Stimulated activated effector memory CD8-positive, alpha-beta T cell treated with anti-CD3 and anti-CD28 coated beads, Interleukin-12 subunit alpha, Interleukin-12 subunit beta, amount 100 ng/mL, for 72 hours (primary cell): ENCODE data around the gene NKD1.
A peak's percentile ranks its signal among the peaks of the same experiment; 100 is the strongest.

Experiments
- ATAC-seq: fragments of 150-1000 bp; cut with Tn5 transposase; 2 replicates; pipeline ENCODE4 v1.10.0; 2021
- DNase-seq, 2 donors: peaks; one replicate each; pipeline ENCODE4 v3.0.0; 2021 to 2022; ENCODE audit warnings: low spot score in 2 of 2
- H3K27ac Mint-ChIP-seq: one replicate; pipeline ENCODE4 v1.8.0; 2022; ENCODE audit warnings: mild to moderate bottlenecking, mixed read lengths
- H3K36me3 Mint-ChIP-seq: one replicate; pipeline ENCODE4 v1.8.0; 2022; ENCODE audit warnings: mild to moderate bottlenecking, mixed read lengths
- H3K4me1 Mint-ChIP-seq: one replicate; pipeline ENCODE4 v1.8.0; 2022; ENCODE audit warnings: mixed read lengths
- H3K4me3 Mint-ChIP-seq: one replicate; pipeline ENCODE4 v1.8.0; 2022; ENCODE audit warnings: mild to moderate bottlenecking, mixed read lengths
- H3K9me3 Mint-ChIP-seq: one replicate; pipeline ENCODE4 v1.8.0; 2022; ENCODE audit warnings: mixed read lengths

Gene NKD1

DNA sequence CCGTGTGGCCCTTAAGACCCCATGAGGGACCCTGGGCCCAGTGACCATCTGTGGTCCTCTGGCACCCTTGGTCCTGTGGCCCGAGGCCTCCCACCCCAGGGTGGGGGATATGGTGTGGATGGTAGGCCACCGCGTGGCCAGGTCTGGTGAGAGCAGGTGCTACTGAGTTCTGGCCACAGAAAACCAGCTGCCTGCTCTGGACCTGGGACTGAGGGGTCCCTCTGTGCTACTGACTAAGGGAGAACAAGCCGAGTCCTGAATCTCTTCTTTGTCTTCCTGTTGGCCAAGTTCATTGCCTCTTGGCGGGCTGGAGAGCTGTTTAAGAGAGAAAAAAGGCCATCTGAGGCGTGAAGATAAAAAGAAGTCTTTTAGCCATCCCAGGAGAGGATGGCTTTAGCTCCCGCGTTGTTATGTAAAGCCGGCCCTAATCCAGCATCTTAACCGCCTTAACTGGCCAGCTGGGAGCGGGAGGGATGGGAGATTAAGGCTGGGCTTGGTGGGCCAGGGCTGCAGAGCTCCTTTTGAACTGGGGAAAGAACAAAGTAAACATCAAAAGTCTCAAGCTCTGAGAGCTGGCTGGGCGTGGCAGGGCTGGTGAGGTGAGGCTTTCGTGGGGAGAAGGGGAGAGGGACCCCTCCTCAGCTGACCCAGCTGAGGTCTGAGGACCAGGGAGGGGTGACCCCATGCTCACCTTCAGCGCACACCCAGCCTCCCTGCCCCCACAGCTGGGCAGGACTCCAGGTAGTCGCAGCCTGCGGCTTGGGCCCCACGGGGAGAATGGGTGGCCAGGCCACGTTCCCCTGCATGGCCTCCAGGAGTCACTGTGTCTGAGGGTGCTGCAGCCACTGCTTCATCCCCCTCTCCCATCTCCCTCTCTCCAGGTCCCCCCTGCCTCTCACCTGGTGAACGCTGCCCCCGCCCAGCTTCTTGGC, 62.4 kb downstream of the NKD1 start:
- Mint-ChIP-seq H3K4me1 (peaks cover 14% of the 10 kb centered on the region), H3K4me3 (no peak overlapping the region), H3K27ac (no peak overlapping the region), H3K36me3 (no peaks in the 10 kb centered on the region), H3K9me3 (no peaks in the 10 kb centered on the region)
- DNase-seq = no peak
- no peak for ATAC-seq

- ATAC-seq = no peak
- Mint-ChIP-seq H3K4me1 (peaks cover 14% of the 10 kb centered on the region), H3K36me3 (no peaks in the 10 kb centered on the region), H3K27ac (no peak overlapping the region), H3K4me3 (no peak overlapping the region), H3K9me3 (no peaks in the 10 kb centered on the region)
- no peak for DNase-seq
Observed at GRCh38 chr16:50611332-50611934, 63.2 kb downstream of the NKD1 start.

DNA sequence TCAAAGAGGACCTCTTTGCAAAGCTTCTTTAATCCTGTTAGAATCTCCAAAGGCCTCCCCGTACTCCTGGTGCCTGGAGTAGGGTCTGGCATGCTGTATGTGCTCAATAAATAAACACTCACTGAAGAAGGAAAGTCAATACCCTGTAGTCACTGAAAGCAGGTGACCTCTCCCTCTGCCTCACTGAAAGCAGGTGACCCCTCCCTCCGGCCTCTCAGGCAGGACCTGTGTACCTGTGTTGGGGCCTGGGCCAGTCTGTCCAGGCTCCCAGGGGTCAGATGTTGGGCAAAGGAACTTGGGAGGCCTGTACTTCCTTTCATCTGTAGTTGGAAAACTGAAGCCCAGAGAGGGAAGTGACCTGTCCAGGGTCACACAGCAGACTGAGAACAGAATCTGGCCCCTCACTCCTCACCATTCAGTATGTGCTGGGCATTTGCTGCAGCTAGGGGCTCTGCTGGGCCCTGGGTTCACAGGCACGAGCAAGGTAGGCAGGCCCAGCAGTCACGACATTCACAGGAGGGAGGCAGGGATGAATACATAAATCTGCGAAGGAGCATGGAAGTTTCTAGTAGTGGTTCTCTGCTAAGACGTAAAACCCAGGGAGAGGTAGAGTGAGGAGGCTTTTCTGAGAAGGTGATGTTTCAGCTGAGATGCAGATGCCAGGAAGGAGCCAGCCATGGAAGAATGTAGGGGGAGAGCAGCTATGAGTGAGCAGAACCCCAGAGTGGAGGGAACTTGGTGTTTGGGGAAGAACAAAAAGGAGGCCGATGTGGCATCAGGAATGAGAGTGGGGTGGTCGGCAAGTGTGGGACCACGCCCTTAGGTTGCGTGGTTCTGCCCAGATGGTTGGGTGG, 64.0 kb downstream of the NKD1 start:
- ATAC-seq (no peak), DNase-seq (no peak)
- Mint-ChIP-seq H3K4me3 (no peak overlapping the region), H3K4me1 (peaks cover 14% of the 10 kb centered on the region), H3K36me3 (no peaks in the 10 kb centered on the region), H3K9me3 (no peaks in the 10 kb centered on the region), H3K27ac (no peak overlapping the region)

- ATAC-seq (no peak), DNase-seq (no peak)
- H3K4me3 Mint-ChIP-seq = no peak overlapping the region
- no peak overlapping the region for H3K27ac Mint-ChIP-seq
- peaks cover 14% of the 10 kb centered on the region for H3K4me1 Mint-ChIP-seq
- no peaks in the 10 kb centered on the region for H3K9me3 Mint-ChIP-seq
- H3K36me3 Mint-ChIP-seq = no peaks in the 10 kb centered on the region
Observed at GRCh38 chr16:50612849-50613198, 64.6 kb downstream of the NKD1 start.

DNA sequence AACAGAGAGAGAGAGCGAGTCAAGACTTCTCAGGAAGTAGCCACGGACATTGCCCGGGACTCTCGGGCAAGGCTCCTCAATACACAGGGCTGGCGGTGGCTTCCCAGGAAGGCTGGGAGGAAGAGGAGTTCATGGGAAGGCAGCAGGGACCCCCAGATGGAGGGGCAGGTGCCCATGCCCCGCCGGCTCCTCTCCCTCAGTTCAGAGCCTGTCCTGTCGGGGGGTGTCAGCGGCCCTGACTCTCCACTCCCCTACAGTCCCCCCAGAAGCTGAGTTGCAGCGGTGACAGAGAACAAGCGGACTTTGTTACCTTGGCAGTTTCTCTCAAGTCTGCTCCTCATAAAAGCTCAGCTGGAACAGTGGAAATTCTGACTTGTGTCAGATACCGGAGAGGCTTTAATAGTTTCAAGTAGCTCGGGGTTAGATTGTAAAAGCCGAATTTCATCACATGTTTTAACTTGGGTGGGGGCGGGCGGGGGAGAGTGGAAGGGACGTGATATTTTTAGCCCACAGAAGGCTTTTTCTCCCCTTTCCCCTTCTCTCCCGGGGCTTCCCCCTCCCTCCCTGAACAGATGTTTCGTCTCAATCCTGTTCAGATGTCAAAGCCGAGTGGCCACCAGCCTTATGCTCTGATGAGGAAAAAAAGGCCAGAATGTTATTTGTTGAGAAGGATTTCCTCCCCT, 65.2 kb downstream of the NKD1 start:
- no peaks in the 10 kb centered on the region for H3K36me3 Mint-ChIP-seq
- no peak overlapping the region for H3K4me3 Mint-ChIP-seq
- peak overlapping the region; percentile 67 for H3K27ac Mint-ChIP-seq
- peaks cover 14% of the 10 kb centered on the region for H3K4me1 Mint-ChIP-seq
- no peak for DNase-seq
- no peaks in the 10 kb centered on the region for H3K9me3 Mint-ChIP-seq
- no peak for ATAC-seq

DNA sequence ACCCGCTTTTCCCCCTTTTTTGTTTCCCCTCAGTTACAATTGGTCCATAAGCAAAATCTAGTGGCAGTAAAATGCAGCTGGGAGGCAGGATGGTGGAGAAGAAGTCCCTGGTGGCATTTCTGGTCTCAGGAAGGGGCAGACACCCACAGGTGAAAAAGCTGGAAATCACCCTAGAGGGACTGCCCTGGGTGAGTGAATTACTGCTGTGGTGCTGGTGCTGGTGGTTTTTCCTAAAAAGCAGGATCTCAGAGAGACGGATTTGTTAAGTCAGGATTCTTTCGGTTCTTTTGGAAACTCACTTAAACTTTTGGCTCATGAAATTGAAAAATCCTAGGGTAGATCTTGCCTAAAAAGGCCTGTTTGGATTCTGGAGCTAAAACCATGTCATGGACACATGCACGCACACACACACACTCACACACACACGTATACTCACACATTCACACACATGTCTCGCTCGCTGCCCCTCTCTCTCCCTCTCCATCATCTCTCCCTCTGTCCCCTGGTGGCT, 65.8 kb downstream of the NKD1 start:
- peak overlapping the region; percentile 67 for H3K27ac Mint-ChIP-seq
- no peaks in the 10 kb centered on the region for H3K9me3 Mint-ChIP-seq
- no peak overlapping the region for H3K4me3 Mint-ChIP-seq
- no peaks in the 10 kb centered on the region for H3K36me3 Mint-ChIP-seq
- ATAC-seq = no peak
- DNase-seq = no peak
- peaks cover 14% of the 10 kb centered on the region for H3K4me1 Mint-ChIP-seq

- Mint-ChIP-seq H3K9me3 (no peaks in the 10 kb centered on the region), H3K4me3 (no peak overlapping the region), H3K27ac (no peak overlapping the region), H3K36me3 (no peaks in the 10 kb centered on the region), H3K4me1 (peaks cover 14% of the 10 kb centered on the region)
- ATAC-seq (no peak), DNase-seq (no peak)
Observed at GRCh38 chr16:50614955-50615724, 66.9 kb downstream of the NKD1 start.

GRCh38 chr16:50615891-50616290, 67.7 kb downstream of the NKD1 start:
- H3K4me3 Mint-ChIP-seq = no peak overlapping the region
- no peaks in the 10 kb centered on the region for H3K9me3 Mint-ChIP-seq
- no peak for ATAC-seq
- no peaks in the 10 kb centered on the region for H3K36me3 Mint-ChIP-seq
- H3K4me1 Mint-ChIP-seq = peaks cover 14% of the 10 kb centered on the region
- no peak for DNase-seq
- H3K27ac Mint-ChIP-seq = no peak overlapping the region

GRCh38 chr16:50616386-50616785, 68.2 kb downstream of the NKD1 start:
- DNase-seq = no peak
- Mint-ChIP-seq H3K36me3 (no peaks in the 10 kb centered on the region), H3K4me3 (no peak overlapping the region), H3K4me1 (peaks cover 14% of the 10 kb centered on the region), H3K9me3 (no peaks in the 10 kb centered on the region), H3K27ac (no peak overlapping the region)
- ATAC-seq = no peak

DNA sequence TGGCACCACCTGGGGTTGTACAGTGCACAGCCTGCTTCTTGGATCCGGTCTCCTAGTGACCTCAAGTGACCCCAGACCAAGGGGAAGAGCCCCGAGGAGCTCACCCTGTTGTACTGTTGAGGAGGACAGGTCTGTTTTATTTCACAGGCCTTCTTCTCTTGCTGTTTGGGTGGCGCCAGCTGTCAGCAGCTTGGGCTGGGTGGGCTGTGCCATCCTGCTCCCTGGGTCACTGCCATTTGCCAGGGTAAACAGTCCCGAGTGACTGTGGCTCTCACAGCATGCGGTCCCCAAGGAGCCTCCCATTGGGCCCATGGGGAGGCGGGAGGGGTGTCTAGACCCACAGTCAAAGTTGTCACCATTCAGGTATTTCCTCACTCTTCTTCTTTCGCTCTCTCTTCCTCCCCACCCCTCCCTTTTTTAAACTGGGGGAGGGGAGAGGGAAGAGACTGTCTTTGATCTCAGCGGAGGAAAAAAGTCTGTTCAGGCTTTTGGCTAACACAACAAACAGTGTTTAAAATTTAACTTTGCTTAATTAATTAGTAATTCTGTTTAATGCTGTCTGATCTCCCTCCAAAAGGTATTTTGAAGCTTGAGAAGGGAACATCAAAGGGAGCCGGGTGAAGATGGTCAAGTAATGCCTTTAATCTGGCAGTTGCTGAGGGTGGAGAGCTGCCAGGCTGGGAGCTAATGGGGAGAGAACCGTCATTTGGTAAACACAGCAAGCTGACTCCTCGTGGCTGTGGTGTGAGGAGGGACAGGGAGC, 68.9 kb downstream of the NKD1 start:
- H3K36me3 Mint-ChIP-seq = no peaks in the 10 kb centered on the region
- H3K4me1 Mint-ChIP-seq = peaks cover 9% of the 10 kb centered on the region
- H3K27ac Mint-ChIP-seq = no peak overlapping the region
- DNase-seq (no peak), ATAC-seq (no peak)
- no peak overlapping the region for H3K4me3 Mint-ChIP-seq
- no peaks in the 10 kb centered on the region for H3K9me3 Mint-ChIP-seq

DNA sequence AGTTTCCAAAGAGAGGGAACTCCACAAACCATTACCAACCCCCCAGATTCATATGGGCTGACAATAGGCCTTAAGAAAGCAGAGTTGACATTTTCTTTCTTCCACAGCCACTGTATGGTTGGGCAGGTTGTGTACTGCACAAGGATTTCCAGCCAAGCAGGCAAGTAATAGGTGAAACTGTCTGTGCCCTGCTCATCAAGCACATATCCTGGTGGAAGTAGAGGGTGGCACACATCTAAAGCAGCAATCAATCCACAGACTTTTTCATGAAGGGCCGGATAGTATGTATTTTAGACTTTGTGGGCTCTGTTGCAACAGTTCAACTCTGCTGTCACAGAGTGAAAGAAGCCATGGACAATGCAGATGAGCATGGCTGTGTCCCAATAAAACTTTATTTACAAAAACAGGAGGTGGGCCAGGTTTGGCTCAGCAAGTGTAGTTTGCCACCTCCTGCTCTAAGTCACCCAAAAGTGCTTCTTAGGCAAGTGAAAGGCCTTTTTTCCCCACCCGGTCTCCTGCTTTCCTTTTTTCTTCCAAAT, 69.5 kb downstream of the NKD1 start:
- Mint-ChIP-seq H3K36me3 (no peaks in the 10 kb centered on the region), H3K9me3 (no peaks in the 10 kb centered on the region), H3K4me1 (peaks cover 4% of the 10 kb centered on the region), H3K4me3 (no peak overlapping the region), H3K27ac (no peak overlapping the region)
- ATAC-seq (no peak), DNase-seq (no peak)

GRCh38 chr16:50618238-50618918, 70.2 kb downstream of the NKD1 start:
- DNase-seq = no peak
- no peak overlapping the region for H3K4me3 Mint-ChIP-seq
- H3K27ac Mint-ChIP-seq = no peak overlapping the region
- H3K9me3 Mint-ChIP-seq = no peaks in the 10 kb centered on the region
- H3K4me1 Mint-ChIP-seq = no peaks in the 10 kb centered on the region
- ATAC-seq = no peak
- no peaks in the 10 kb centered on the region for H3K36me3 Mint-ChIP-seq
